GM21526 (cell line): ENCODE measurements around the gene CDC42EP4.
"Not testable (repeated sequence)": the region's sequence is repeated elsewhere in the genome, so short reads cannot be mapped to it uniquely, and the experiment has no call there.

Source experiments
- ATAC-seq: cut with Tn5 transposase; IDR thresholded peaks from one replicate; pipeline ENCODE4 v1.9.1; 2021; ENCODE audit warnings: moderate library complexity; ENCODE audit not compliant: unreplicated experiment, low FRiP score

The CDC42EP4 gene

GRCh38 chr17:73343739-73344454, 32.1 kb upstream of the CDC42EP4 start:
- no peak for ATAC-seq

GRCh38 chr17:73343168-73343634, 31.4 kb upstream of the CDC42EP4 start:
- no peak for ATAC-seq

GRCh38 chr17:73342541-73343167, 30.9 kb upstream of the CDC42EP4 start:
- ATAC-seq, result no peak

GRCh38 chr17:73342050-73342522, 30.3 kb upstream of the CDC42EP4 start:
- no peak for ATAC-seq

- ATAC-seq, result no peak
Observed at GRCh38 chr17:73341350-73342049, 29.7 kb upstream of the CDC42EP4 start.

- ATAC-seq, result no peak
Observed at GRCh38 chr17:73340093-73340596, 28.3 kb upstream of the CDC42EP4 start.

GRCh38 chr17:73338566-73339197, 26.9 kb upstream of the CDC42EP4 start:
- no peak for ATAC-seq

- ATAC-seq, result no peak
Observed at GRCh38 chr17:73338050-73338521, 26.3 kb upstream of the CDC42EP4 start.

- no peak for ATAC-seq
Observed at GRCh38 chr17:73337330-73337710, 25.5 kb upstream of the CDC42EP4 start.

- no peak for ATAC-seq
Observed at GRCh38 chr17:73336408-73337329, 24.9 kb upstream of the CDC42EP4 start.

- ATAC-seq, result no peak
Observed at GRCh38 chr17:73335591-73336407, 24.0 kb upstream of the CDC42EP4 start.

GRCh38 chr17:73334771-73335513, 23.1 kb upstream of the CDC42EP4 start:
- no peak for ATAC-seq

GRCh38 chr17:73333445-73333844, 21.6 kb upstream of the CDC42EP4 start:
- ATAC-seq, result not testable (repeated sequence)

GRCh38 chr17:73331060-73331459, 19.3 kb upstream of the CDC42EP4 start:
- ATAC-seq, result no peak

- no peak for ATAC-seq
Observed at GRCh38 chr17:73327676-73328075, 15.9 kb upstream of the CDC42EP4 start.

- ATAC-seq, result no peak
Observed at GRCh38 chr17:73325527-73325842, 13.7 kb upstream of the CDC42EP4 start.

- no peak for ATAC-seq
Observed at GRCh38 chr17:73324711-73325526, 13.1 kb upstream of the CDC42EP4 start.

GRCh38 chr17:73324160-73324475, 12.3 kb upstream of the CDC42EP4 start:
- no peak for ATAC-seq
